SK-N-MC (cell line): ENCODE data around the gene DNAH9.

Experiments used
- EZH2 ChIP-seq: fragments of 200-600 bp; sonication (generic); IDR thresholded peaks from one replicate; pipeline ENCODE4 v1.6.1; 2017; ENCODE audit warnings: antibody characterized with exemption
- FOXP2 ChIP-seq: optimal IDR thresholded peaks from 2 replicates; pipeline ENCODE3; 2011; ENCODE audit warnings: mild to moderate bottlenecking, moderate library complexity; ENCODE audit not compliant: insufficient read depth; ENCODE audit errors: extremely low read length, control extremely low read depth
- POLR2AphosphoS5 ChIP-seq: IDR thresholded peaks from 2 replicates; pipeline ENCODE4 v1.6.1; 2012; ENCODE audit warnings: mild to moderate bottlenecking, low read depth, low read length, borderline replicate concordance

- TF ChIP-seq POLR2AphosphoS5 (no peak), EZH2 (no peak), FOXP2 (no peak)
These were observed 254.0 kb downstream of the DNAH9 start for GRCh38 chr17:11852231-11852630.
